ENCODE measurements around the gene PERM1.

Gene PERM1

GRCh38 chr1:965526-966134 is 16.3 kb downstream of the PERM1 start:
- DNase-seq (ENCODE audit: low spot score) = no peak

DNA sequence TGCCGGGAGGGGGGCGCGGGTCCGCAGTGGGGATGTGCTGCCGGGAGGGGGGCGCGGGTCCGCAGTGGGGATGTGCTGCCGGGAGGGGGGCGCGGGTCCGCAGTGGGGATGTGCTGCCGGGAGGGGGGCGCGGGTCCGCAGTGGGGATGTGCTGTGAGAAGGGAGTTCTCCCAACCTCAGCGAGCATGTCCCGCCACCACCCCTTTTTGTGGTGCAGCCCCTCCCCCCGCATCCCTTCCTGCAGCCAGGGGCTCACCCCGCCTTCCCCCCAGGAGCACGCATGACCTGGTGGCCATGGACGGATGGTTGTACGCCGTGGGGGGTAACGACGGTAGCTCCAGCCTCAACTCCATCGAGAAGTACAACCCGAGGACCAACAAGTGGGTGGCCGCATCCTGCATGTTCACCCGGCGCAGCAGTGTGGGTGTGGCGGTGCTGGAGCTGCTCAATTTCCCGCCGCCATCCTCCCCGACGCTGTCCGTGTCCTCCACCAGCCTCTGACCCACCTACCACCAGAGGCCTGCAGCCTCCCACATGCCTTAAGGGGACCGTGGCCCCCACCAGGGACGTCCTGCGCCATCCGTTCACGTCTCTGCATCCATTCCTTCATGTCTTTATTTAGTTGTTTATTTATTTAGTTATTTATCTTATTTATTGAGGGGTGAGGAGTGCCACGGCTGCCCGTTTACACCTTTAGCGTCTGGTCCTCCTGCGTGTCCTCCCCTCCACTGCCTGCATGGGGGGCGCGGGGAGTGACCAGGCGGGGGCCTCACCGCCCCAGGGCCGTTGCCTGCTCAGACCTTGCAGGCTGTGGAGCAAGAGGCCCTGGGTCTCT is 17.0 kb downstream of the PERM1 start:
- no peak for DNase-seq (ENCODE audit: low spot score)

DNA sequence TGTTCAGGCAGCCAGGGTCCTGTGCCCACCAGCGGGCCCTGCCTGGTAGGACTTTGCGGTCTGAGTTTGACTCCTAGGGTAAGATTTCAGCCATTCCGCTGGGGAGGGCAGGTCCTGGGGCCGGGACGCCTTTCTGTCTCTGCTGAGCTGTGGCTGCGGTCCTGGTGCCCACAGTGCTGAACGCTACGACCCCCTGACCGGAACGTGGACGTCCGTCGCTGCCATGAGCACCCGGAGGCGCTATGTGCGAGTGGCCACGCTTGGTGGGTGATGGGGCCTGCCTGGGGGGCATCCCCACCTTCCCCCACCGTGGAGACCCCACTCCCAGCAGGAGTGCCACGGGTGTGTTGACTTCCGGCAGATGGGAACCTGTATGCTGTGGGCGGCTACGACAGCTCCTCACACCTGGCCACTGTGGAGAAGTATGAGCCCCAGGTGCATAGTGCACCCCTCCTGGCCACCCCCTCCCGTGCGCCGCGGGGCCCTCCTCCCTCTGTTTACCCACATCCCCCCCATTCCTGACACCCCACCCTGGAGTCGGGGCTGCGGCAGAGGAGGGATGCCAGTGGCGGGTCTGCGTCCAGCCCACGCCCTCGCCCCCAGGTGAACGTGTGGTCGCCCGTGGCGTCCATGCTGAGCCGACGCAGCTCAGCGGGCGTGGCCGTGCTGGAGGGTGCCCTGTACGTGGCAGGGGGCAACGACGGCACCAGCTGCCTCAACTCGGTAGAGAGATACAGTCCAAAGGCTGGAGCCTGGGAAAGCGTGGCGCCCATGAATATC is 18.0 kb downstream of the PERM1 start:
- DNase-seq (ENCODE audit: low spot score) = no peak

DNA sequence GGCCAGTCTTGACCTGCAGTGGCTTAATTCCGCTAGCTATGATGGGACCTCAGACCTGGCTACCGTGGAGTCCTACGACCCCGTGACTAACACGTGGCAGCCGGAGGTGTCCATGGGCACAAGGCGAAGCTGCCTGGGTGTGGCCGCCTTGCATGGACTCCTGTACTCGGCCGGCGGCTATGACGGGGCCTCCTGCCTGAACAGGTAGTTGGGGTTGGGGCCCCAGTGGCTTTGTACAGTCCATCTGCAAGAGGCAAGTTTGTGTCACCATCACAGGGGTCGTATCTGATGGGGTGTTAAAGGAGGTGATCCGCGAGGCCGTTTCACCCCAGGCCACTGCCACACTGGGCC is 18.6 kb downstream of the PERM1 start:
- DNase-seq (ENCODE audit: low spot score) = no peak

GRCh38 chr1:962381-963300 is 19.3 kb downstream of the PERM1 start:
- no peak for DNase-seq (ENCODE audit: low spot score)

DNA sequence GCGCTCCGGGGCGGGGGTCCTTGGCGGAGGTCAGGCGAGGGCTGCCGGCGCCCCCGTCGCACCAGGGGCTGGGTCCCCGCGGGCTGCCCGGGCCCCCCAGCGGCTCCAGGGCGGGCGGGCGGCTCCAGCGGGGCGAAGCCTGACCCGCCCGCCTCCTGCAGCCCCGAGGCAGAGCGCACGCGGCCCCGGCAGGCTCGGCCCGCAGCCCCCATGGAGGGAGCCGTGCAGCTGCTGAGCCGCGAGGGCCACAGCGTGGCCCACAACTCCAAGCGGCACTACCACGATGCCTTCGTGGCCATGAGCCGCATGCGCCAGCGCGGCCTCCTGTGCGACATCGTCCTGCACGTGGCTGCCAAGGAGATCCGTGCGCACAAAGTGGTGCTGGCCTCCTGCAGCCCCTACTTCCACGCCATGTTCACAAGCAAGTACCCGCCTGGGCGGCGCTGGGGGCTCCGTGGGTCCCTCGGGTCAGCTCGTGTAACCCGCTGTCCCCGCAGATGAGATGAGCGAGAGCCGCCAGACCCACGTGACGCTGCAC is 20.7 kb downstream of the PERM1 start:
- DNase-seq (ENCODE audit: low spot score) = peak; percentile 72

GRCh38 chr1:960363-961131 is 21.3 kb downstream of the PERM1 start, which contains the start of gene KLHL17:
TSS of gene KLHL17 (plus strand) at chr1:960584. CDS start at chr1:960694, 110 bp downstream.
- DNase-seq (ENCODE audit: low spot score) = peak; percentile 94

GRCh38 chr1:959731-960362 is 22.0 kb downstream of the PERM1 start:
- DNase-seq (ENCODE audit: low spot score) = no peak

DNA sequence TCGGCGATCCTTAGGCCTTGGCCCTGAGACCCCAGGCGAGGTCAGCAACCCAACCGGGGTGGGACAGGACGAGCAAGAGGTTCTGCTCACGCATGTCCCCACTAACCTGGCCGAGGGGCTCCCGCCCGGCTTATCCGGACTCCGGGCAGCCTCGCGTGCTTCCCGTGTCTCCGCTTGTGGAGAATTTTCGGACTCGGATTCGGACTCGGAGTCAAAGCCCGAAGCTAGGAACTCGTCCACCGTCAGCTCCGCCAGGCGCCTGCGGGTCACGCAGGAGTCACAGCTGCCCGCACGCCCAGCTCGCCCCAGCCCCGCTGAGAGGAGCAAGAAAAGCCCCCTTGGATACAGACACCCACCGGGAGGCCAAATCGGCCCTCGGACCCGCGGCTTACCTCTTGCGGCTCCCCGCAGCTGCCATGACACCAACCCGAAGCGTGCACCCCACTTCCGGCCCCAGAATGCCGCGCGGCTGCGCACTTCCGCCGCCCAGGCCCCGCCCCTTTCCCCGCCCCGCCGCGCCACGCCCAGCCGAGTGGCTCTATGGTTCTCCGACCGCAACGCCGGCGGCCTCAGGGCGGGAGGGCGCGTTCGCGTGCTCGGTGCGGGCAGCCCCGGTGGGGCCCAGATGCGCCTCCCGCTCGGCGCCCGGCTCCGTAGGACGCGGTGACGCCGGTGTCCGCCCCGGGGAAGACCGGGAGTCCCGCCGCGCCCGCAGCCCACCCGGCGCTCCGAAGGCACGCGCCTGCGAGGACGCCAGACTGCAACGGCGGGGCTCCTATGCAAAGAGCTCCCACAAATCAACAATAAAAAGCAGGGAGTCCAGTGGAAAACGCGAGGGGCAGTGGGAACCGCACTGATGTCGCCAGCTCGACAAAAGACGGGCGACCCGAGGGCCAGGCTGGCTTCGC is 22.8 kb downstream of the PERM1 start, which contains the start of gene NOC2L:
Gene NOC2L (minus strand): TSS at position 434 of the 908 bp plus-strand sequence. CDS start 16 bp downstream, at position 418.
- DNase-seq (ENCODE audit: low spot score) = peak; percentile 96

DNA sequence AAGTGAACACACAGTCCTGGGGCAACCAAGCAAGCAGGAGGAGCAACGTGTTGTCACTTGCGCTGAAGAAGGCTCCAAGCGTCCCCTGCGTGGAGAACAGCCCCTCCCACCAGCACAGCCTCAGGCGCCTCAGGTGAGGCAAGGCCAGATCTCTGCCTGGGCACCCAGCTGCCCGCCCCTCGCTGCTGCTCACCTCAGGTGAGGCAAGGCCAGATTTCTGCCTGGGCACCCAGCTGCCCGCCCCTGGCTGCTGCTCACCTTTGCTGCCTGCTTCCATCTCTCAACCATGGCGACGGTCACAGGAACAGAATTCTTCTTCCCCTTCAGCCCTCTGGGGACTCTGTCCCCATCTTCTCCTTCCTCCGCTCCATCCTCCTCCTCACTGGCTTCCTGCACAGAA is 25.3 kb downstream of the PERM1 start:
- no peak for DNase-seq (ENCODE audit: low spot score)

GRCh38 chr1:955474-955873 is 26.4 kb downstream of the PERM1 start:
- no peak for DNase-seq (ENCODE audit: low spot score)

GRCh38 chr1:954927-955326 is 27.0 kb downstream of the PERM1 start:
- no peak for DNase-seq (ENCODE audit: low spot score)

- no peak for DNase-seq (ENCODE audit: low spot score)
Measured at GRCh38 chr1:953524-954320, 28.2 kb downstream of the PERM1 start.

DNA sequence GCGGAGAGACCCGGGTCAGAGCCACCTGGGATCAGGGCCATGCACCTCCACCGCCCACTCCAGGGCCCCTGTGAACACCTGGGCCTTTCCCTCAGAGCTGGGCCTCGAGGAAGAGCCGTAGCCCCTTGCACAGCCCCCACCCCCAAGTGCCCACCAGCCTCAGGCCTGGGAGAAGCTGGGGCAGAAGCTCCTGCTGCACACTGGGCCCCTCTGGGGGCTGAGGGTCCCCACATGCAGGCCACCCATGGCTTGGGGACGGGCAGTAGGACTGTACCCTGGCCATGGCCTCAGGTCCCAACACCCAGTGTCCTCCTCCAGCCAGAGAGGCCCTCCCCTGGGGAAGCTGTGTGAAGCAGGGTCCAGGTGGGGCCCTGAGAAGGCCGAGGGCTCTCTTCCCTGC is 29.3 kb downstream of the PERM1 start:
- DNase-seq (ENCODE audit: low spot score) = no peak

GRCh38 chr1:952201-952600 is 29.7 kb downstream of the PERM1 start:
- DNase-seq (ENCODE audit: low spot score) = no peak

DNA sequence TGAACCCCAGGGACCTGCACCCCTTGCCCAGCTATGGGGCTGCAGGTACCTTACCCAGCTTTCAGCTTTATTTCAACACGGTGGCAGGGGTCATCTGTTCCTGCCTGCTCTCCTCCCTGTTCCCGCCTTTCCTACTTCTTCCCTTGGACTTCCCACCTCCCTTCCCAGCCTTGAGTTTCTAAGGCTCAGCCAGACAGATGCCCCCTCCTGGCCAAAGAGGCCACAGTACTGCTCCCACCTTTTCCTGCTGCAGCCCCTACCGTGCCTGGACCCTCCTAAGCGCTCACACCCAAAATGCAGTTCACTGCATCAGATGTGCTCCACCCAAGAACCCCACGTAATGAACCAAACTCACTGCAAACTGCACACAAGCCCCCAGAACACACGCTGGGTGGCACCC is 30.5 kb downstream of the PERM1 start:
- DNase-seq (ENCODE audit: low spot score) = peak; percentile 68

DNA sequence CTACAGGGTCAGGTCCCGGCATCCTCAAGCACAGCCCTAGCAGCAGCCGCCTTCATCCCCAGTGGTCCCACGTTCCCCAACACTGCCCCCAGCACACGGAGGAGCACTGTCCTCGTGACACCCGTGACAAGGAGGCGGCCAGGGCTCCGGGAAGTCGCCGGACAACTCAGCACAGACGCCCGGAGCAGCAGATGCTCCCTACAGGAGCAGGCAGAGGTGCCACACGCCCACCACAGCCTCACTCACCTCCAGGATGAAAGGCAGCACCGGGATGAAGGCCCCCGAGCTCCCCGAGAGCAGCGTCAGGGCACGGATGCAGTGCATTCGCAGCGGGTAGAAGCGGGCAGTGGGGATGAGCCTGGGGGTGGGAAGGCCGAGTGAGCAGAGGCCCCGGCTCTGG is 31.0 kb downstream of the PERM1 start:
- no peak for DNase-seq (ENCODE audit: low spot score)

- no peak for DNase-seq (ENCODE audit: low spot score)
Measured at GRCh38 chr1:950268-950667, 31.6 kb downstream of the PERM1 start.
